PC-9 (cell line): ENCODE data around the gene CRIP2.

Experiments used
- CTCF ChIP-seq: fragments of 200-600 bp; sonication (generic); conservative IDR thresholded peaks from 2 replicates; pipeline ENCODE4 v1.6.1; 2017; ENCODE audit warnings: mixed run types, antibody characterized with exemption, mild to moderate bottlenecking, moderate library complexity
- EZH2 ChIP-seq: fragments of 200-600 bp; sonication (generic); IDR thresholded peaks from 2 replicates; pipeline ENCODE4 v1.8.0; 2017; ENCODE audit warnings: antibody characterized with exemption, low read depth

GRCh38 chr14:105484997-105485393 lies 10.4 kb downstream of the CRIP2 start:
- TF ChIP-seq CTCF (no peak), EZH2 (no peak)
